ENCODE measurements around the gene PEA15. TPM values are rescaled to one million over a fixed set of nuclear protein-coding genes. Genes with fewer than 3 reads are reported as not detected.

The PEA15 gene
- total and polyA plus RNA-seq, 2 donors (not counting 3 experiments of a cell fraction or from before 2014, with no cell fraction given): 250 to 304 TPM

DNA sequence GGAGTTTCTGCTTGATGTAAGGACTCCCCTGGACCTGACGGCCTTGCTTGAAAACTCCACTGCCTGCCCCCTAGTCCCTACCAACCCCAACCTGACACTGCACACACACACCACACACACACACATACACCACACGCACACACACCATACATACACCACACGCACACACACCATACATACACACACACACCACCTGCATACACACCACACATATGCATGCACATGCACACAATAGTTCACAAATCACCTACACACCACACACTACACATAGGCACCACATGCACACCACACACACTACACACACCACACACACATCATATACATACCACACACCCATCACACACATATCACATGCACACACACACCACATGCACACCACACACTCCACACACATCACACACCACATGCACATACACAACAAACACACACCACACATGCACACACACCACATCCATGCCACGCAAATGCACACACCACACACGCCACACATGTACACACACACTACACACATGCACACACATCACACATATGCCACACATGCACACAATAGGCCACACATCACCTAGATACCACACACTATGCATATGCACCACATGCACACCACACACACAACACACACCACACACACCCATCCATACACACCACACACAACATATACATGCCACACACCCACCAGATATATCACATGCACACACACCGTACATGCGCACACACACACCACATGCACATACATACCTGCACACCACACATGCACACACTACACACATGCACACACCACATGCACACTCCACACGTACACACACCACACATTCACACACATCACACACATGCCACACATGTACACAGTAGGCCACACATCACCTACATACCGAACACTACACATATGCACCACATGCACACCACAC, 11.1 kb upstream of the PEA15 start:
- dilution Hi-C loops (cut with MboI; ENCODE audit: extremely low pct_ligation_motif_present, low sequenced_read_pairs) (no loop called here), intact Hi-C loops (cut with micrococcal nuclease) (loop anchor here (1.0 kb wide), 7 partner anchors 12 to 222 kb away; no protein-coding TSS in a partner anchor)
- Histone ChIP-seq H3K4me3 (replicated peaks in 1 of 3; ENCODE audit: insufficient read depth in 1 of 3, low read depth in 1 of 3, low read length in 3 of 3) (no peak overlapping the region), H3K9me1 (replicated peaks; ENCODE audit: control insufficient read depth, extremely low read depth, insufficient read depth, low read length) (no peaks in the 10 kb centered on the region), H3K79me2 (ENCODE audit: control insufficient read depth, insufficient read depth, low read length) (no peaks in the 10 kb centered on the region), H3K36me3 (ENCODE audit: control insufficient read depth in 2 of 2, extremely low read depth in 1 of 2, insufficient read depth in 2 of 2, low read length in 2 of 2) (no peaks in the 10 kb centered on the region), H3K27ac (ENCODE audit: insufficient read depth, low read depth, low read length) (no peak overlapping the region), H3K4me2 (ENCODE audit: insufficient read depth, low read length) (no peak overlapping the region), H3K9me3 (replicated peaks; ENCODE audit: control insufficient read depth, insufficient read depth, low read length) (no peaks in the 10 kb centered on the region), H3K27me3 (ENCODE audit: control insufficient read depth in 2 of 2, insufficient read depth in 2 of 2, low read length in 2 of 2) (peaks cover 0 to 3% of the 10 kb centered on the region in 2 experiments), H2AFZ (ENCODE audit: low read depth, low read length) (no peak overlapping the region), H3K9ac (replicated peaks; ENCODE audit: extremely low read depth, insufficient read depth, low read length) (no peak overlapping the region), H4K20me1 (replicated peaks; ENCODE audit: control insufficient read depth, extremely low read depth, insufficient read depth, low read length) (no peaks in the 10 kb centered on the region), H3K4me1 (ENCODE audit: control insufficient read depth, extremely low read depth, insufficient read depth, low read length) (peaks cover 5% of the 10 kb centered on the region)
- BruUV-seq (replicated peaks): no TSS peak
- POLR2A ChIA-PET: interaction anchor here (0.6 to 1.0 kb wide), 3 partner anchors 26 to 97 kb away, joined by 3 to 6 read pairs (median 5); no protein-coding TSS in a partner anchor
- CTCF ChIA-PET: interaction anchor here (0.5 to 5.7 kb wide), 67 partner anchors 12 to 222 kb away, joined by 3 to 511 read pairs (median 6); partner anchors contain the start of genes DCAF8, IGSF8, PEA15 and PEX19
- DNase-seq (ENCODE audit: low read depth, low spot score): no peak
- no peak for FAIRE-seq
- TF ChIP-seq, protein P1, sequence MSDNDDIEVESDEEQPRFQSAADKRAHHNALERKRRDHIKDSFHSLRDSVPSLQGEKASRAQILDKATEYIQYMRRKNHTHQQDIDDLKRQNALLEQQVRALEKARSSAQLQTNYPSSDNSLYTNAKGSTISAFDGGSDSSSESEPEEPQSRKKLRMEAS (IDR thresholded peaks at IDR 0.05; ENCODE audit: insufficient read depth, insufficient read length): no peak
- TF ChIP-seq MYC (IDR thresholded peaks at IDR 0.05; ENCODE audit: low read depth, low read length) (no peak), FOS (IDR thresholded peaks at IDR 0.05; ENCODE audit: borderline replicate concordance, insufficient read depth, low read length) (no peak), POLR2A (IDR thresholded peaks at IDR 0.05; ENCODE audit: low read depth, low read length) (no peak), JUN (IDR thresholded peaks at IDR 0.05; ENCODE audit: borderline replicate concordance, insufficient read depth, insufficient read length, low read depth) (no peak), GATA2 (IDR thresholded peaks at IDR 0.05; ENCODE audit: insufficient read depth, insufficient read length, low read depth, low read length) (no peak), EZH2 (IDR thresholded peaks at IDR 0.05; ENCODE audit: borderline replicate concordance, low read depth, low read length, severe bottlenecking) (no peak), POLR2AphosphoS5 (IDR thresholded peaks at IDR 0.05; ENCODE audit: insufficient read depth, low read depth, low read length) (no peak)
- TF ChIP-seq, protein P2, sequence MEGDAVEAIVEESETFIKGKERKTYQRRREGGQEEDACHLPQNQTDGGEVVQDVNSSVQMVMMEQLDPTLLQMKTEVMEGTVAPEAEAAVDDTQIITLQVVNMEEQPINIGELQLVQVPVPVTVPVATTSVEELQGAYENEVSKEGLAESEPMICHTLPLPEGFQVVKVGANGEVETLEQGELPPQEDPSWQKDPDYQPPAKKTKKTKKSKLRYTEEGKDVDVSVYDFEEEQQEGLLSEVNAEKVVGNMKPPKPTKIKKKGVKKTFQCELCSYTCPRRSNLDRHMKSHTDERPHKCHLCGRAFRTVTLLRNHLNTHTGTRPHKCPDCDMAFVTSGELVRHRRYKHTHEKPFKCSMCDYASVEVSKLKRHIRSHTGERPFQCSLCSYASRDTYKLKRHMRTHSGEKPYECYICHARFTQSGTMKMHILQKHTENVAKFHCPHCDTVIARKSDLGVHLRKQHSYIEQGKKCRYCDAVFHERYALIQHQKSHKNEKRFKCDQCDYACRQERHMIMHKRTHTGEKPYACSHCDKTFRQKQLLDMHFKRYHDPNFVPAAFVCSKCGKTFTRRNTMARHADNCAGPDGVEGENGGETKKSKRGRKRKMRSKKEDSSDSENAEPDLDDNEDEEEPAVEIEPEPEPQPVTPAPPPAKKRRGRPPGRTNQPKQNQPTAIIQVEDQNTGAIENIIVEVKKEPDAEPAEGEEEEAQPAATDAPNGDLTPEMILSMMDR (IDR thresholded peaks at IDR 0.05; ENCODE audit: extremely low read depth in 1 of 2, insufficient read depth in 1 of 2, low read depth in 1 of 2, low read length in 2 of 2): no peak

Measured in endothelial cell of umbilical vein (primary cell).